Subcutaneous adipose tissue (tissue), 4 donors: ENCODE results near the gene GFPT2. TPM values are rescaled to one million over a fixed set of nuclear protein-coding genes. Genes with fewer than 3 reads are reported as not detected.

ENCODE experiments used
- total RNA-seq, 4 donors: library from RNA; depleted of rRNA; stranded (reverse); fragments of >200 nt; gene quantifications; one replicate each; pipeline ENCODE4 v1.1.0, GENCODE V29; 2016
- TF ChIP-seq, protein P1 (sequence below): fragments of 450-650 bp; IDR thresholded peaks from one replicate; pipeline ENCODE4 v1.5.1; 2016; ENCODE audit warnings: low read depth, mild to moderate bottlenecking, control low read depth, antibody characterized with exemption, moderate library complexity

Gene GFPT2
- total RNA-seq, 4 donors from 2014 or later, result 27.3 to 46.0 (median 42.1) TPM

DNA sequence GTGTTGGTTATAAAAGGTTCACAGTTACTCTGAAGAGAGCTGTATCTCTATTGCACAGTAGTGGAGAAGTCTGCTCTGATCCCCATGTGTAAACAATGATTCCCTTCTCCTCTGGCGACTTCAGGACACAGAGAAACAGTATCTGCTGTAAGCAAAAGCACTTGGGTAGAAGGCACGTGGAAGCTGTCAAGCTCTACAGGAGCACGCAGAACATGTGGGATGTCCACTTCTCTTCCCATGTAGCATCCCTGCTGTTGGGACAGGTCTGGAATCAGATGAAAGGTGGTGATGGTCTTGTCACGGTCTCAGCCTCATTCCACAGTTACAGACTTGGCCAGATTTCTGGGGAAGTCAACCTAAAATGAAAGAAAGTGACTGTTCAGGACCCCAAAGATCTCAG lies 51.9 kb downstream of the GFPT2 start:
- TF ChIP-seq, protein P1, sequence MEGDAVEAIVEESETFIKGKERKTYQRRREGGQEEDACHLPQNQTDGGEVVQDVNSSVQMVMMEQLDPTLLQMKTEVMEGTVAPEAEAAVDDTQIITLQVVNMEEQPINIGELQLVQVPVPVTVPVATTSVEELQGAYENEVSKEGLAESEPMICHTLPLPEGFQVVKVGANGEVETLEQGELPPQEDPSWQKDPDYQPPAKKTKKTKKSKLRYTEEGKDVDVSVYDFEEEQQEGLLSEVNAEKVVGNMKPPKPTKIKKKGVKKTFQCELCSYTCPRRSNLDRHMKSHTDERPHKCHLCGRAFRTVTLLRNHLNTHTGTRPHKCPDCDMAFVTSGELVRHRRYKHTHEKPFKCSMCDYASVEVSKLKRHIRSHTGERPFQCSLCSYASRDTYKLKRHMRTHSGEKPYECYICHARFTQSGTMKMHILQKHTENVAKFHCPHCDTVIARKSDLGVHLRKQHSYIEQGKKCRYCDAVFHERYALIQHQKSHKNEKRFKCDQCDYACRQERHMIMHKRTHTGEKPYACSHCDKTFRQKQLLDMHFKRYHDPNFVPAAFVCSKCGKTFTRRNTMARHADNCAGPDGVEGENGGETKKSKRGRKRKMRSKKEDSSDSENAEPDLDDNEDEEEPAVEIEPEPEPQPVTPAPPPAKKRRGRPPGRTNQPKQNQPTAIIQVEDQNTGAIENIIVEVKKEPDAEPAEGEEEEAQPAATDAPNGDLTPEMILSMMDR, result no peak

- TF ChIP-seq, protein P1, result no peak
Observed at GRCh38 chr5:180299526-180299925, 53.6 kb downstream of the GFPT2 start.

DNA sequence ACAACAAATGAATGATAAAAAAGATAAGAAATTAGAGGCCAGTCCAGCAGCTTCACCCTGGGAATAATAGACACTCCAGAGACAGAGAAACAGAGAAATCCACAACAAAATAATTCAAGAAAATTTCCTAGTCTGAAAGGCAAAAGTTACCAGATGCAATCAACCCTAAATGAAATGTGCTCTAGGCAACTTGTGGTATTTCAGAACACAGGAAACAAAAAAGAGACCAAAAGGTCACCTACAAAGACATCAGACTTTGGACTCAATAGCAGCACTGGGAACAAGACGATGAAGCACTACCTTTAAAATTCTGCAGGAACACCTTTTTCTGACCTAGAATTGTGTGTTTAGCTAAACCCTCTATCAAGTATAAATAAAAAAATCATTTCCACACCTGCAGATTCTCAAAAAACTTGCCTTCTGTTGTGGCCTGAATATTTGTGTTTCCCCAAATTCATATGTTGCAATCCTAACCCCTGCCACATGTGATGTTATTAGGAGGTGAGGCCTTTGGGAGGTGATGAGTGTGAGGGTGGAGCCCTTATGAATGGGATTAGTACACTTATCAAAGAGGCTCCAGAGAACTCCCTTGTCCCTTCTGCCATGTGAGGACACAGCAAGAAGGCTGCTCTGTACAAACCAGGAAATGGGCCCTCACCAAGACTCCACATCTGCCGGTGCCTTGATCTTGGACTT lies 55.4 kb downstream of the GFPT2 start:
- TF ChIP-seq, protein P1, result no peak

DNA sequence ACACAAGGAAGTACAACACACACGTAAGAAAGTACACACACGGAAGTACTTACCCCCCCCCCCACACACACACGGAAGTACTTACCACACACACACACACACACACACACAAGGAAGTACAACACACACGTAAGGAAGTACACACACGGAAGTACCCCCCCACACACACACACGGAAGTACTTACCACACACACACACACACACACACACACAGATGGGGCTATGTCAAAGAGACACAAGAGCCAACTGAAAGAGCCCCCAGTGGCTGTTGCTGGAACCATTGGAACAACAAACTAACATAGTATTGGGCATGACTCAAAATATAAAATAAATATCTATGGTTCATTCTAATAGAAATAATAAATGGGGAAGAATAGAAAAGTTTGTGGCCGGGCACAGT lies 56.4 kb downstream of the GFPT2 start:
- TF ChIP-seq, protein P1, result no peak

- TF ChIP-seq, protein P1, result no peak
Observed at GRCh38 chr5:180294913-180295555, 58.1 kb downstream of the GFPT2 start.

DNA sequence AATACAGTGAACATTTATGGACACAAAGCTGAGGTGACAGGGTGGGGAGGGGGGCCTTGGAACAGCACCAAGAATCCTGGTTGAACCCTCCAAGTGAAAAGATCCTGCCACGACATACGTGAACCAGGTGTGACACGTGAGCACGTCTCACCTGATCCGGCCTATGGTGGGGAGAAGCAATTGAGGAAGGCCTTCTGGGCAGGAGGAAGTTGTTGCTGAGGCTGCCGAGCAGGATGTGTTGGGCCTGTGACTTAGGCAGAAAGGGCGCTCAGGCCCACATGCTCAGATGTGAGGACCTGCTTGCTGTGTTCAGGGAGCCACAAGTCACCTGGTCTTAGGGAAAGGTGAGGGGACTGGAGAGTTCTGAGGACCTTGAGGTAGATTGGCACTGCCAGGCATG lies 58.7 kb downstream of the GFPT2 start:
- TF ChIP-seq, protein P1, result no peak

GRCh38 chr5:180291943-180292831 lies 60.9 kb downstream of the GFPT2 start, which contains the start of gene MAPK9:
Gene MAPK9 (minus strand): TSS chr5:180292083. CDS start chr5:180280561, 11,522 bp downstream.
- TF ChIP-seq, protein P1, result no peak
